Activated naive CD8-positive, alpha-beta T cell treated with anti-CD3 and anti-CD28 coated beads, Interleukin-2, amount 50 U/mL, for 24 hours (primary cell): Measurements from ENCODE around the gene TMEM41A.
"Not testable (repeated sequence)": the region's sequence is repeated elsewhere in the genome, so short reads cannot be mapped to it uniquely, and the experiment has no call there.

Source experiments
- ATAC-seq: fragments of 150-1000 bp; cut with Tn5 transposase; one replicate; pipeline ENCODE4 v1.10.0; 2021
- DNase-seq: peaks from one replicate; pipeline ENCODE4 v3.0.0; 2021
- H3K27ac Mint-ChIP-seq: one replicate; pipeline ENCODE4 v1.8.0; 2021; ENCODE audit warnings: mild to moderate bottlenecking, mixed read lengths
- H3K27me3 Mint-ChIP-seq: one replicate; pipeline ENCODE4 v1.8.0; 2021; ENCODE audit warnings: mixed read lengths
- H3K36me3 Mint-ChIP-seq: one replicate; pipeline ENCODE4 v1.8.0; 2021; ENCODE audit warnings: low read depth, mixed read lengths
- H3K4me1 Mint-ChIP-seq: one replicate; pipeline ENCODE4 v1.8.0; 2021; ENCODE audit warnings: mixed read lengths
- H3K4me3 Mint-ChIP-seq: one replicate; pipeline ENCODE4 v1.8.0; 2021; ENCODE audit warnings: mild to moderate bottlenecking, moderate library complexity, mixed read lengths
- H3K9me3 Mint-ChIP-seq: one replicate; pipeline ENCODE4 v1.8.0; 2021; ENCODE audit warnings: mixed read lengths

Gene TMEM41A

GRCh38 chr3:185469542-185469941, 29.3 kb downstream of the TMEM41A start:
- H3K27me3 Mint-ChIP-seq: no peaks in the 10 kb centered on the region
- peaks cover 11% of the 10 kb centered on the region for H3K36me3 Mint-ChIP-seq
- H3K9me3 Mint-ChIP-seq: no peaks in the 10 kb centered on the region
- H3K4me3 Mint-ChIP-seq: no peak overlapping the region
- no peak for ATAC-seq
- H3K4me1 Mint-ChIP-seq: no peaks in the 10 kb centered on the region
- no peak overlapping the region for H3K27ac Mint-ChIP-seq
- no peak for DNase-seq

- DNase-seq, H3K36me3 Mint-ChIP-seq, ATAC-seq, H3K4me1 Mint-ChIP-seq, H3K9me3 Mint-ChIP-seq, H3K4me3 Mint-ChIP-seq, H3K27ac Mint-ChIP-seq, H3K27me3 Mint-ChIP-seq: not testable (repeated sequence)
Measured at GRCh38 chr3:185466123-185466522, 32.7 kb downstream of the TMEM41A start.

- H3K4me1 Mint-ChIP-seq: no peaks in the 10 kb centered on the region
- H3K27me3 Mint-ChIP-seq: no peaks in the 10 kb centered on the region
- no peak overlapping the region for H3K27ac Mint-ChIP-seq
- no peaks in the 10 kb centered on the region for H3K9me3 Mint-ChIP-seq
- no peaks in the 10 kb centered on the region for H3K36me3 Mint-ChIP-seq
- DNase-seq (no peak), ATAC-seq (no peak)
- no peak overlapping the region for H3K4me3 Mint-ChIP-seq
Measured at GRCh38 chr3:185465471-185465870, 33.4 kb downstream of the TMEM41A start.

GRCh38 chr3:185460719-185461350, 38.0 kb downstream of the TMEM41A start:
- no peak overlapping the region for H3K27ac Mint-ChIP-seq
- no peak overlapping the region for H3K4me3 Mint-ChIP-seq
- no peaks in the 10 kb centered on the region for H3K27me3 Mint-ChIP-seq
- H3K36me3 Mint-ChIP-seq: no peaks in the 10 kb centered on the region
- DNase-seq (no peak), ATAC-seq (no peak)
- no peaks in the 10 kb centered on the region for H3K4me1 Mint-ChIP-seq
- H3K9me3 Mint-ChIP-seq: no peaks in the 10 kb centered on the region

GRCh38 chr3:185460309-185460708, 38.5 kb downstream of the TMEM41A start:
- ATAC-seq (no peak), DNase-seq (no peak)
- Mint-ChIP-seq H3K4me1 (no peaks in the 10 kb centered on the region), H3K4me3 (no peak overlapping the region), H3K36me3 (no peaks in the 10 kb centered on the region), H3K9me3 (no peaks in the 10 kb centered on the region), H3K27me3 (no peaks in the 10 kb centered on the region), H3K27ac (no peak overlapping the region)

GRCh38 chr3:185457376-185457775, 41.5 kb downstream of the TMEM41A start:
- Mint-ChIP-seq H3K4me1 (no peaks in the 10 kb centered on the region), H3K4me3 (no peak overlapping the region), H3K36me3 (no peaks in the 10 kb centered on the region), H3K9me3 (no peaks in the 10 kb centered on the region), H3K27ac (no peak overlapping the region), H3K27me3 (no peaks in the 10 kb centered on the region)
- ATAC-seq (no peak), DNase-seq (no peak)

GRCh38 chr3:185451432-185451831, 47.4 kb downstream of the TMEM41A start:
- not testable (repeated sequence) for DNase-seq, H3K4me3 Mint-ChIP-seq, ATAC-seq, H3K4me1 Mint-ChIP-seq, H3K27me3 Mint-ChIP-seq, H3K9me3 Mint-ChIP-seq, H3K36me3 Mint-ChIP-seq, H3K27ac Mint-ChIP-seq

- DNase-seq (no peak), ATAC-seq (no peak)
- Mint-ChIP-seq H3K27ac (no peak overlapping the region), H3K4me1 (no peaks in the 10 kb centered on the region), H3K27me3 (peaks cover 5% of the 10 kb centered on the region), H3K9me3 (no peaks in the 10 kb centered on the region), H3K36me3 (no peaks in the 10 kb centered on the region), H3K4me3 (no peak overlapping the region)
Measured at GRCh38 chr3:185448107-185448506, 50.7 kb downstream of the TMEM41A start.

GRCh38 chr3:185444329-185444728, 54.5 kb downstream of the TMEM41A start:
- ATAC-seq (no peak), DNase-seq (no peak)
- no peaks in the 10 kb centered on the region for H3K4me1 Mint-ChIP-seq
- H3K27me3 Mint-ChIP-seq: peaks cover 7% of the 10 kb centered on the region
- H3K36me3 Mint-ChIP-seq: no peaks in the 10 kb centered on the region
- no peaks in the 10 kb centered on the region for H3K9me3 Mint-ChIP-seq
- no peak overlapping the region for H3K4me3 Mint-ChIP-seq
- H3K27ac Mint-ChIP-seq: no peak overlapping the region

GRCh38 chr3:185442031-185442430, 56.8 kb downstream of the TMEM41A start:
- Mint-ChIP-seq H3K27me3 (peaks cover 4% of the 10 kb centered on the region), H3K4me1 (no peaks in the 10 kb centered on the region), H3K9me3 (no peaks in the 10 kb centered on the region), H3K36me3 (no peaks in the 10 kb centered on the region), H3K4me3 (no peak overlapping the region), H3K27ac (no peak overlapping the region)
- DNase-seq (no peak), ATAC-seq (no peak)

GRCh38 chr3:185439745-185440466, 58.9 kb downstream of the TMEM41A start:
- H3K36me3 Mint-ChIP-seq: no peaks in the 10 kb centered on the region
- H3K4me3 Mint-ChIP-seq: no peak overlapping the region
- H3K27me3 Mint-ChIP-seq: peaks cover 1% of the 10 kb centered on the region
- ATAC-seq: no peak
- no peaks in the 10 kb centered on the region for H3K4me1 Mint-ChIP-seq
- no peaks in the 10 kb centered on the region for H3K9me3 Mint-ChIP-seq
- H3K27ac Mint-ChIP-seq: no peak overlapping the region
- DNase-seq: no peak
